Neural progenitor cell (in vitro differentiated cells): ENCODE measurements around the gene KDM8. TPM values are rescaled to one million over a fixed set of nuclear protein-coding genes. Genes with fewer than 3 reads are reported as not detected.
A peak's percentile ranks its signal among the peaks of the same experiment; 100 is the strongest.

ENCODE experiments used
- DNase-seq: peaks from one replicate; pipeline ENCODE4 v3.0.0-alpha.2; 2016; ENCODE audit warnings: low spot score
- H2AFZ ChIP-seq: fragments of 200-600 bp; sonication (generic); replicated peaks from 2 replicates; pipeline ENCODE4 v1.6.1; 2016; ENCODE audit warnings: antibody characterized with exemption
- H3F3A ChIP-seq: fragments of 200-600 bp; sonication (generic); 2 replicates; pipeline ENCODE4 v1.6.1; 2016; ENCODE audit warnings: antibody characterized with exemption, low read depth
- H3K27ac ChIP-seq: fragments of 200-600 bp; sonication (generic); 2 replicates; pipeline ENCODE4 v1.5.1; 2016; ENCODE audit warnings: mild to moderate bottlenecking
- H3K27me3 ChIP-seq: fragments of 200-600 bp; sonication (generic); 2 replicates; pipeline ENCODE4 v1.6.1; 2016; ENCODE audit warnings: mild to moderate bottlenecking, moderate library complexity
- H3K36me3 ChIP-seq: fragments of 200-600 bp; sonication (generic); 2 replicates; pipeline ENCODE4 v1.5.1; 2016
- H3K4me1 ChIP-seq: fragments of 200-600 bp; sonication (generic); 2 replicates; pipeline ENCODE4 v1.6.1; 2016; ENCODE audit warnings: mixed run types
- H3K4me2 ChIP-seq: fragments of 200-600 bp; sonication (generic); 2 replicates; pipeline ENCODE4 v1.6.1; 2016
- H3K4me3 ChIP-seq: fragments of 200-600 bp; sonication (generic); 2 replicates; pipeline ENCODE4 v1.5.1; 2016
- H3K79me2 ChIP-seq: fragments of 200-600 bp; sonication (generic); 2 replicates; pipeline ENCODE4 v1.6.1; 2016; ENCODE audit warnings: low read depth
- H3K9ac ChIP-seq: fragments of 200-600 bp; sonication (generic); 2 replicates; pipeline ENCODE4 v1.6.1; 2016
- H3K9me3 ChIP-seq: fragments of 200-600 bp; sonication (generic); 2 replicates; pipeline ENCODE4 v1.5.1; 2016; ENCODE audit warnings: low read depth
- H4K20me1 ChIP-seq: fragments of 200-600 bp; sonication (generic); 2 replicates; pipeline ENCODE4 v1.6.1; 2016; ENCODE audit warnings: low read depth
- H3K27ac Mint-ChIP-seq: 3 replicates; pipeline ENCODE4 v1.8.0; 2021; ENCODE audit warnings: mixed read lengths
- H3K27me3 Mint-ChIP-seq: 2 replicates; pipeline ENCODE4 v1.8.0; 2022; ENCODE audit warnings: low read depth, mild to moderate bottlenecking, inconsistent platforms, moderate library complexity, mixed read lengths; ENCODE audit not compliant: insufficient read depth
- H3K36me3 Mint-ChIP-seq: 3 replicates; pipeline ENCODE4 v1.8.0; 2021; ENCODE audit warnings: mixed read lengths
- H3K4me1 Mint-ChIP-seq: 3 replicates; pipeline ENCODE4 v1.8.0; 2021; ENCODE audit warnings: mixed read lengths
- H3K4me3 Mint-ChIP-seq: 3 replicates; pipeline ENCODE4 v1.8.0; 2021; ENCODE audit warnings: mild to moderate bottlenecking, moderate library complexity, mixed read lengths
- H3K9me3 Mint-ChIP-seq: 3 replicates; pipeline ENCODE4 v1.8.0; 2020; ENCODE audit warnings: mixed read lengths
- EZH2 ChIP-seq: fragments of 200-600 bp; sonication (generic); IDR thresholded peaks from 2 replicates; pipeline ENCODE4 v1.6.1; 2017; ENCODE audit warnings: antibody characterized with exemption, mild to moderate bottlenecking, moderate library complexity
- EZH2phosphoT487 ChIP-seq: fragments of 200-600 bp; sonication (generic); IDR thresholded peaks from 2 replicates; pipeline ENCODE4 v1.6.1; 2017; ENCODE audit warnings: antibody characterized with exemption
- total RNA-seq: library from RNA; depleted of rRNA; stranded (reverse); fragments of >200 nt; gene quantifications from 2 replicates; pipeline ENCODE4 v1.2.3, GENCODE V29; 2015; ENCODE audit warnings: low replicate concordance
- TF ChIP-seq, protein P1 (sequence below): fragments of 200-600 bp; sonication (generic); IDR thresholded peaks from 2 replicates; pipeline ENCODE4 v1.5.1; 2017; ENCODE audit warnings: antibody characterized with exemption, mild to moderate bottlenecking

KDM8 gene
- total RNA-seq, 1 donor from 2014 or later = 6.5 TPM

GRCh38 chr16:27269300-27270150 is 66.2 kb downstream of the KDM8 start:
- H3K27ac Mint-ChIP-seq = no peak overlapping the region
- no peaks in the 10 kb centered on the region for H3K27me3 ChIP-seq
- peaks cover 15% of the 10 kb centered on the region for H3K4me1 Mint-ChIP-seq
- no peak for DNase-seq
- peak overlapping the region; percentile 34 for H3K4me3 Mint-ChIP-seq
- H3K36me3 ChIP-seq = no peaks in the 10 kb centered on the region
- H3K9me3 ChIP-seq = no peaks in the 10 kb centered on the region
- H3K9me3 Mint-ChIP-seq = no peaks in the 10 kb centered on the region
- H2AFZ ChIP-seq = no peak overlapping the region
- peaks cover 9% of the 10 kb centered on the region for H3K79me2 ChIP-seq
- H3K4me3 ChIP-seq = peak overlapping the region; percentile 60
- no peak overlapping the region for H3K27ac ChIP-seq
- H4K20me1 ChIP-seq = no peaks in the 10 kb centered on the region
- TF ChIP-seq, protein P1, sequence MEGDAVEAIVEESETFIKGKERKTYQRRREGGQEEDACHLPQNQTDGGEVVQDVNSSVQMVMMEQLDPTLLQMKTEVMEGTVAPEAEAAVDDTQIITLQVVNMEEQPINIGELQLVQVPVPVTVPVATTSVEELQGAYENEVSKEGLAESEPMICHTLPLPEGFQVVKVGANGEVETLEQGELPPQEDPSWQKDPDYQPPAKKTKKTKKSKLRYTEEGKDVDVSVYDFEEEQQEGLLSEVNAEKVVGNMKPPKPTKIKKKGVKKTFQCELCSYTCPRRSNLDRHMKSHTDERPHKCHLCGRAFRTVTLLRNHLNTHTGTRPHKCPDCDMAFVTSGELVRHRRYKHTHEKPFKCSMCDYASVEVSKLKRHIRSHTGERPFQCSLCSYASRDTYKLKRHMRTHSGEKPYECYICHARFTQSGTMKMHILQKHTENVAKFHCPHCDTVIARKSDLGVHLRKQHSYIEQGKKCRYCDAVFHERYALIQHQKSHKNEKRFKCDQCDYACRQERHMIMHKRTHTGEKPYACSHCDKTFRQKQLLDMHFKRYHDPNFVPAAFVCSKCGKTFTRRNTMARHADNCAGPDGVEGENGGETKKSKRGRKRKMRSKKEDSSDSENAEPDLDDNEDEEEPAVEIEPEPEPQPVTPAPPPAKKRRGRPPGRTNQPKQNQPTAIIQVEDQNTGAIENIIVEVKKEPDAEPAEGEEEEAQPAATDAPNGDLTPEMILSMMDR = no peak
- TF ChIP-seq EZH2 (no peak), EZH2phosphoT487 (no peak)
- H3K36me3 Mint-ChIP-seq = no peaks in the 10 kb centered on the region
- H3K4me2 ChIP-seq = peak overlapping the region; percentile 67
- H3F3A ChIP-seq = no peaks in the 10 kb centered on the region
- H3K9ac ChIP-seq = no peak overlapping the region
- no peaks in the 10 kb centered on the region for H3K27me3 Mint-ChIP-seq
- no peaks in the 10 kb centered on the region for H3K4me1 ChIP-seq

DNA sequence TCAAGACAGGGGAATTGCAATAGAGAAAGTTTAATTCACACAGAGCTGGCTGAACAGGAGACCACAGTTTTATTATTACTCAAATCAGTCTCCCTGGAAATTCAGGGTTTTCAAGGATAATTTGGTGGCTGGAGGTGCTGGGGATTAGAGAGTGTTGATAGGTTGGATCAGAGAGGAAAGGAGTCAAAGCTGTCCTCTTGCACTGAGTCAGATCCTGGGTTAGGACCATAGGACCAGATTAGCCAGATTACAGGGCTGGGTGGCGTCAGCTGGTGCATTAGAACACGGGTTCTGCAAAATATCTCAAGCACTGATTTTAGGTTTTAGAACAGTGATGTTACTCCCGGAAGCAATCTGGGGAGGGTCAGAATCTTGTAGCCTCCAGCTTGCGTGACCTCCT is 67.0 kb downstream of the KDM8 start:
- Histone ChIP-seq H3K9me3 (no peaks in the 10 kb centered on the region), H4K20me1 (no peaks in the 10 kb centered on the region), H3F3A (no peaks in the 10 kb centered on the region), H3K4me2 (no peak overlapping the region), H3K36me3 (no peaks in the 10 kb centered on the region), H3K79me2 (peaks cover 9% of the 10 kb centered on the region), H2AFZ (no peak overlapping the region), H3K27me3 (no peaks in the 10 kb centered on the region), H3K4me1 (no peaks in the 10 kb centered on the region), H3K9ac (no peak overlapping the region), H3K4me3 (no peak overlapping the region), H3K27ac (no peak overlapping the region)
- Mint-ChIP-seq H3K4me3 (no peak overlapping the region), H3K4me1 (peaks cover 15% of the 10 kb centered on the region), H3K9me3 (no peaks in the 10 kb centered on the region), H3K36me3 (no peaks in the 10 kb centered on the region), H3K27me3 (no peaks in the 10 kb centered on the region), H3K27ac (no peak overlapping the region)
- no peak for TF ChIP-seq EZH2phosphoT487
- TF ChIP-seq, protein P1 = no peak
- TF ChIP-seq EZH2 = no peak
- DNase-seq = no peak

Other genes starting within 250 kb of the KDM8 start
- gene C16orf82, start 136.6 kb upstream of the KDM8 start, total RNA-seq = 0.13 and 0.43 TPM in 2 replicates
- 44.6 and 83.4 TPM in 2 replicates for gene NSMCE1, start 65.2 kb downstream of the KDM8 start, total RNA-seq
- gene IL4R, start 110.4 kb downstream of the KDM8 start, total RNA-seq = 6.6 and 9.6 TPM in 2 replicates
- gene IL21R, start 198.6 kb downstream of the KDM8 start, total RNA-seq = 0.53 TPM in 1 of 2 replicates, not detected in the other